Measurements from ENCODE around the gene RECK.
A peak's percentile ranks its signal among the peaks of the same experiment; 100 is the strongest.
"Not testable (repeated sequence)": the region's sequence is repeated elsewhere in the genome, so short reads cannot be mapped to it uniquely, and the experiment has no call there.

Gene RECK

GRCh38 chr9:36119476-36119875, 82.8 kb downstream of the RECK start:
- DNase-seq = no peak

- no peak for DNase-seq
These were observed 84.0 kb downstream of the RECK start for GRCh38 chr9:36120705-36121104.

- DNase-seq = no peak
These were observed 85.3 kb downstream of the RECK start for GRCh38 chr9:36121971-36122370.

DNA sequence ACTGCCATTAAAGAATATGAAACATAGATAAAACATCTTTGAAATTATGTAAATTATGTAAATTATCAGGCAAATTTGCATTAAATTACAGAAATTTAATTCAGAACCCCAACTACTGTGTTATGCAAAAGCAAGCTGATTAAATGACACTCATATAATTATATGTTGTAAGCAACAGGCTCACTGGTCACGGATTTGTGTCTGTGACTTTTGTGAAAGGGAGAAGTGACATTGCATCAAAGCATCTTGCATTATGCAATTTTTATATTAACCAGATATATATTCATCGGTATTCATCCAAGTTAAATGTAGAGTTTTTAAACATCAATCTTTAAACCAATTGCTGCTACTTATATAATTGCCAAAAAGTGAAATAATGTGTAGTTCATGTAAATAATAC, 86.8 kb downstream of the RECK start:
- DNase-seq = no peak

DNA sequence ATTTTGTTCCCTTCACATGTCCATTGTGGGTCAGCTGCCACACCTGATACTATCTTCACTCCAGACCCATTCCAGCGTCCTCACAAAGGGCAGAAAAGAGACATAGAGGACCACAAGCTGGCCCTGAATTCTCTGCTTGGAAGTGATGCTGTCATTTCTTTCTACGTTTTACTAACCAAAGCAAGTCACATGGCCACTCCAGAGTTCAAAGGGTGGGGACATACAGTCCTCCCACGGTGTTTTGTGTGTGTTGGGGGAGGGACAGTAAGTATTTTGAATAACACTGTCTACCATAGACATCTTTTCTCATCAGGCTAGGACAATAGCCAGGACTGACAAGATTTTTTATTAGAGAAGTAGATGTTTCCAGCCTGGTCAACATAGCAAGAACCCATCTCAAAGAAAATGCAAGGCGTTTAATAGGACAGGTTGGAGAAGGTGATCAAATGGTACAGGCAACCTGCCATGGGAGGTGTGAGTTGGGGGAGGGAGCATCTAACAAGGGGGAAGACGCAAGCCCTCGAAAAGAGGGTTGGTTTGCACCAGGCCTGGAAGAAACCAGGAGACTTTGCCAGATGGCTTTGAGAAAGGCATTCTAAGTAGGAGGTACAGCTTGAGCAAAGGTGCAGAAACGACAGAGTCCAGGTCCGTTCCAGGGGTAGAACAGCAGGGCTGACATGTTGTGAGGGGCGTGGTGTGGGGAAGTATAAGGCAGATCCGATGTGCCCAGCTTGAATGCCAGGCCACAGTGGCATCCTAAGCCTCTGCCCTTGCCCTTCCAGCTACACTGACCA, 88.5 kb downstream of the RECK start:
- no peak for DNase-seq

DNA sequence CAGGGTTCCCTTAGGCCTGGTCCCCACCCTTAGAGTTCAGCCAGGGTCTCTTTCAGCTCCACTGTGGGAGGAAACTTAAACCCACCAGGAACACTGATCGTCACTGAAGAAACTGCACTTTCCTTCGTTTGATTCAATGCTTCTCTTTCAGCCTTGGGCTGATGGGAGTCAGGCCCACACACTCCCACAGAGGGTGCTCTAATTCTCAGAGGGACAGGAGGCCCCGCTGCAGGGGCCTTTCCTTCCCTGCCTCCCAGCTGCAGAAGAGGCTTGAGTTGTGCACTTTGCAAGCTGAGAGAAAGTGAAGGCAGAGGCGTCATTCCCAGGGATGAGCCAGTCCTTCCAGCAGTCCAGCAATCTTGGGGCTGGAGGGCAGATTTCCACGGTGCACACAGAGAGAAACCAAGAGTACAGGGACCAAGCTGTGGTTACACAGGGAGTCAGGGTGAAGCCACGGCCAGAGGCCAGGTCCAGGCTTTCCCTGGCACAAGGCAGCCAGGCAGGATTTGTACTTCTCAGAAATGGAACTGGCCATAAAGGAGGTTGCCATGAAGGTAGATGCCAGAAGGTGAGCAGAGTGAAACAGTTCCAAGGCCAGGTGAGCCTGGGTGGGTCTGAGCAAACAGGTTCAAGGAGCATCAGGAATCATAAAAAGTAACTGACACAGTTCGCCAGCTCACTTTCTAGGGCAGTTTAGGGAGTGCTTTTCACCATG, 89.5 kb downstream of the RECK start:
- no peak for DNase-seq

DNA sequence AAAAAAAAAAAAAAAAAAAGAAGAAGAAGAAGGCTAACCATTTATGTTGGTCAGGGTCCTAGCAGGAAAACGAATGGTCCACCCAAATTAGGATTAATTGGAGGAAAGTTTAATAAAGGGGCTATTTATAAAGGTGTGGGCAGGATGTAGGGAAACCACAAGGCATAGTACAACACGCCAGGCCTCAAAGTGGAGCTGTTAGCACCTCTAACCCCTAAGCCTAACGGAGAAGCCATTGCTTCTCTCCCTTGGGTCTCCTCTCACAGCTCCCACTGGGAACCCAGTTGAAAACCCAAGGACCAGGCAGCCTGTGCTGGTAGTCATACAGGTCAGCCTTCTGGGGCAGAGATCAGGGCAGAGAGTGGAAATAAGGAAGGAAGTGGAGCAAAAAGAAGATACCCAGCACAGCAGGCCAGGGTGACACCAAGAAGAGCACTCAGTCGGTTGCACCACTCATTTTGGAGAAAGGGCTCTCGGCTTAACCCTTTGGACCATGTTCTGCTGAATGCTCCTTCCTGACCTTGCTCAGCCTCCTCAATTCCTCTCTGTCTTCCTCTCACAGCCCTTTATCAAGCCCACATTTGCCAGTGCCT, 91.0 kb downstream of the RECK start:
- no peak for DNase-seq

- DNase-seq = no peak
These were observed 91.6 kb downstream of the RECK start for GRCh38 chr9:36128349-36128748.

DNA sequence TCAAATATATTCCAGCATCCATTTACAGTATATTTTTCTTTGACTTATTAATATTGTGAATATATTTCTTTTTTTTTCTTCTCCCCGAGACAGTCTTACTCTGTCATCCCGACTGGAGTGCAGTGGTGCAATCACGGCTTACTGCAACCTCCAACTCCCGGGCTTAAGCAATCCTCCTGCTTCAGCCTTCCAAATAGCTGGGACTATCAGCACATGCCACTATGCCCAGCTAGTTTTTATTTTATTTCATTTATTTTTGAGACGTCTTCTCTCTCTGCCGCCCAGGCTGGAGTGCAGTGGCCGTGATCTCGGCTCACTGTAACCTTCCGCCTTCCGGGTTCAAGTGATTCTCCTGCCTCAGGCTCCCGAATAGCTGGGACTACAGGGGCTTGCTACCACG, 92.4 kb downstream of the RECK start:
- DNase-seq = no peak

DNA sequence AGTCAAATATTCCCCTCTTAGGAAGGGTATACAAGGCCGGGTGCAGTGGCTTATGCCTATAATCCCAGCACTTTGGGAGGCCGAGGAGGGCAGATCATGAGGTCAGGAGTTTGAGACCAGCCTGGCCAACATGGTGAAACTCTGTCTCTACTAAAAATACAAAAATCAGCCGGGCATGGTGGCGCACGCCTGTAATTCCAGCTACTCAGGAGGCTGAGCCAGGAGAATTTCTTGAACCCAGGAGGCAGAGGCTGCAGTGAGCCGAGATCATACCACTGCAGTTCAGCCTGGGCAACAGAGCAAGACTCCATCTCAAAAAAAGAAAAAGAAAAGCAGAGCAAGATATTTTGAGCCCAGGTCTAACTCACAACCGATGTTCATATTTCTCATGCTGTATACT, 95.0 kb downstream of the RECK start:
- not testable (repeated sequence) for DNase-seq

DNA sequence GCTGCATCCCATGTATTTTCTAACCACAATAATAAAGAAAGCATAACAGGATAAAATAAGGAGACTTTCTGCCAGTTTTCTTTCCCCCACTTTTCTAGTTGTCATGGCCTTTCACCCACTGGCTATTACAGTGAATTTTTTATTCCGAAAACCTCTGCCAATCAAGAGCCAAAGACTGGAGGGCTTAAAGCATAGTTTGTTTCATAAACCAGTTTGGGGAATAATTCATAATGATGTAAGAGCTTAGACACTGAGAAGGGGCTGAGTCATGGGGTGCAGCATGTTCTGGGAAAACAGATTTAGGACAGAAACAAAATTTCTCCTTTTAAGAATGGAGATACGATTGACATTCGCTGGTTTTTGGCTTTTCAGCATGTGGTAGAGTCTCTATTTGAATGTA, 95.4 kb downstream of the RECK start:
- DNase-seq = no peak

GRCh38 chr9:36134761-36135505, 98.2 kb downstream of the RECK start:
- DNase-seq = no peak

DNA sequence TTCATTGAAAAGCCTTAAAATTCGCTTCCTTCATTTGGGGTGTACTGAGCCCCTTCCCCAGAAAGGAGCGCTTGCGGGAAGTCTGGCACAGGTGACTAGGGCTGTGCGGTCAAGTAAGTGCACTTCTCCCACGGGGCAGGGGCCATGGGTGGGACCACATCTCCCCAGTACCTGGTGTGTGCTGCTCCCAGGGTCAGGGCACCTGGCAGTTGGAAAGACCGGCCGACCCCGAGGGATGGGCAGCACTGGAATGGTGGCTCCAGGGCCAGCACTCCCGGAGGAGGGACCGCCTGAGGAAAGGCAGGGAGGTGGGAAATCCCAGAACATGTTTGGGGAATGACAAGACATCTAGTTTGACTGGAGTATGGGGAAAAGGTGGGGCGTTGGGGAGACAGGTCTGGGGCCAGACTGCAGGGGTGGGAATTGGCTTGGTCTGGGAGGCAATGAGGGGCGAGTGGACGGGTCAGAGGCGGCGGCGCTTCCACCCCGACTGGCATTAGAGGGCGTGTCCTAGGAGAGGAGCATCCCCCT, 99.1 kb downstream of the RECK start:
- no peak for DNase-seq

DNA sequence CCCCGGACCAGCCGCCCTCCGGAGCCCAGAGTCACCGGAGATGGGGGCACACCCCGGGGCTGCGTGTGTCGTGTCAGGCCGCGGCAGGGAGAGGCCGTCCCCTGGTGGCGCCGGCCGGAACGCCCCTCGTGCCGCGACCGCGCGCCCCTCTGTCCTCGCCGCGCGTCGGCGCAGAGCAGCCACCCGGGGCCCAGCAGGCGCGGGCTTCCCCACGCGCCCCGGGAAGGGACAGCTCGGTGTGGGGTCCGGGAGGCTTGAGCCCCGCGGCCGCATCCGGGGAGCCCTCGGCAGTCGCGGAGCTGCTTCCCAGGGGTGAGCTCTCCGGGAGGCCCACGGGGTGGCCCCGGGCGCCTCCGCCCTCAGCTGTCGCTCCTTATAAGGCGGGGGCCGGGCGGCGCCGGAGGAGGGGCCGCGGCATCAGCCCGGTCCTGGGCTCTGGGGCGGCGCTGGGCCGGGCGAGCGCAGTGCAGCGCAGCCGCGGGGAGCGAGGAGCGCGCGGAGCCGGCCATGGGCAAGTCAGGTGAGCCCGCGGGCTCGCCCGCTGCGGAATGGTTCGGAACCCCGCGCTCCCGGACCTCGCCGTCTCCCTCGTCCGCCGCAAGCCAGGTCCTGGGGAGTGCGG, 99.7 kb downstream of the RECK start, which contains the start of gene GLIPR2:
Gene GLIPR2, plus strand, starts transcription at position 462 of the 622 bp plus-strand sequence. Its CDS starts 46 bp downstream, at position 508.
- peak; percentile 24 for DNase-seq

- DNase-seq = no peak
These were observed 100.2 kb downstream of the RECK start for GRCh38 chr9:36136894-36137391.

DNA sequence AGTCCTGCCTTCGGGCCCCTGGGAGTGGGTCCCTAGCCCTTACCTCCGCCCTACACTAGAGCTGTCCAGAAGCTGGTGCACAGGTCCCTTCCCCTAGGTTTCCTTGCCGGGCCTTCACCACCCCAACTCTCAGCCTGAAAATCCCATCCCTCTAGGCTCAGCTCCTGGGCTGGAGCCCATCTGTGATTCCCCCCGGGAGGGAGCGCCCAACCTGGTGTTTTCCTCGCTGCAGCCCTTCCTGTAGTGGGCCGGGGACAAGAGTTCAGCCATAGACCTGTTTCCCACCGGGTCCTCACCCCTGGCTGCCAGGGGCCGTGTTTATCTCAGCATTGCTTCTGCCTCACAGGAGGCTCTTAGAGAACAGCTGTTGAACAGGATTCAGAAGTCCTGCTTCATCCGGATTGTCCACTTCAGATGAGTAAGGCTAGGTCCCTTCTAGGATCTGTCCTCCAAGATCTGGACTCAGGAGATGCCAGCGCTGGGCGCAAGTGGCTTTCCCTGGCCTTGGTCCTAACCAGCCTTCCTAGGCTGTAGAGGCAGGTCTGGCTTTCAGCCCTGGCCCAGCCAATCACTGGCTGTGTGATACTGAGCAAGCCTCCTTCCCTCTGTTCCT, 100.8 kb downstream of the RECK start:
- DNase-seq = no peak

DNA sequence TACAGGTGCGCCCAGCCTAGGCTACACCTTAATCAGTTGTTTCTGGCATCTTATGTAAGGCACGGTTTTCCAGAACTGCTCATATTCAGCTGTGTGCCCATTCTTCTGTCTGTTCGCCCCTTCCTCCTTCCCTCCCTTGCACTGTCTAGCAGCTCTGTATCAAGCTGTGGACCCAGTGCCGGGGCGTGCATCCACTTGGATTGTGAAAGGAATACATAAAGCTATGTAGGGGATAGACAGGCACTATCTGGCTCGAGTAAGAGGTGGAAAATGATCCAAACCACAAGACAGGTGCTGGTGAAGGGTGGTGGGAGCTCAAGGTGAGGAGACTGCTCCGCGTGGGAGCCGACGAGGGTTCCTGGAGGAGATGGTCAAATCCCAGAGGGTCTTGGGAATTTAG, 101.8 kb downstream of the RECK start:
- DNase-seq = no peak

GRCh38 chr9:36138901-36139300, 102.2 kb downstream of the RECK start:
- DNase-seq = no peak

DNA sequence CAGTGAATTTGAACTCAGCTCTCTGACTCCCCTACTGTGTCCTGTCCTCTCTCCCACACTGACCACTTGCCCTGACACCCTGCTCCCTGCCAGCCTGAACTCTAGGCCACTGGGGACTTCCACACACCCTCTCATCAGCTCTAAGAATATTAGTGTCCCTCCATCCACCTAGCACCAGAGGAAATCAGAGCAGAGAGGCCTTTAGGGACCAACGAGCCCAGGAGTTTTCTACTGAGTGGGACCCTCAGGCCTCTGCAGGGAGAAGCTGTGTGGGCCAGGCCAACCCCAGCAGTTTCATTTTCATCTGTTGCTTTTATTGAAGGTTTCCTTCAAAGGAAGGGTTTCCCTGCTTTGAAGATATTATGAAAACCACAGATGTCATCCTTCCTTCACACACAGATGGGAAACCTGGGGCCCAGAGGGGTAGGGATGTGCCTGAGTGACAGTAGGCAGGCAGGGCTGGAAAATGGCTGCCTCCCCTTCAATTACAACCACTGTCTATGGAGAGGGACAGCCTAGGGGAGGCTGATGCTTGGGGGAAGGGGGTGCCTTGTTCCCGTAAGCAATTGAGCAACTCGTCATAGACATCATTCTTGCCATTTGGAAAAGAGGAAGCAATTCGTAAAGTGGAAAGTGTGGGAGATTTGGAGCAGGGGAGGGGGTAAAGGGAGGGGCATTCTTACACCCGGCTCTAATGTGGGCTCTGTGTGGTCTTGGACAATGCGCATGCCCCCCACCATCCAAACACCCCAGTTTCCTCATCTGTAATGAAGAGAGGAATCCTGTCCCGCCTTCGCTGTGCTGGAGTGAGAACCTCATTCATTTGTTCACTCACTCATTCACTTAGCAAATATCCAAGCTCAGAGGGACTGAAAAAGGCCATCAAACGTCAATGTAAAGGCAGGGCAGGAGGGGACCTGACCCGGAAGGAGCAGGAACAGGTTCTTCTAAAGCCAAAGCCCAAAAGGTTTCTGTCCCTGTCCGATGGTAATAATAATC, 103.7 kb downstream of the RECK start:
- no peak for DNase-seq

DNA sequence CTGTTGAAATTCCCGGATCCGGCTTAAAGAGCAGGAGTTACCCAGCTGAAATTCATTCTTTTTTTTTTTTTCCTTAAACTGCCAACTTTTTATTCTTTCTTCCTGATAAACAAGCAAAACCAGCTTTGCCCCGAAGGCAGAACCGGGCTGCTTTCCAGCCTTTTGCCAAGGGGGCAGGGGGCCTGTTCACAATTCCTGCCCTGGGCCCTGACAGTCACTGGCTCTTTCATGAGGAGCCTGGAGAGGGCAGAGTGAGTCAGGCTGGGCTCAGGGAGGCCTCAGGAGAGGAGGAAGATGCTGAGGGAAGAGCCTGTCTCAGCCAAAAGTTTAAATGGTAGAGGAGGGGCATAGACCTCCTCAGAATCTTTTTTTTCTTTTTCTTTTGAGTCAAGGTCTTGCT, 104.6 kb downstream of the RECK start:
- DNase-seq = no peak

- no peak for DNase-seq
These were observed 105.0 kb downstream of the RECK start for GRCh38 chr9:36141761-36142160.

Measured in DMS 273 treated with DMSO at 0.1 percent for 48 hours (cell line).